Thyroid gland (tissue), 4 donors: ENCODE measurements around the gene SHROOM3. TPM values are rescaled to one million over a fixed set of nuclear protein-coding genes. Genes with fewer than 3 reads are reported as not detected.

Source experiments
- DNase-seq, 2 donors: peaks; one replicate each; pipeline ENCODE4 v3.0.0-alpha.2; 2019
- H3K27ac ChIP-seq, 3 donors: fragments of 200-600 bp; sonication (generic); 1 replicate in 2 of 3; 2 replicates in 1 of 3; pipeline ENCODE4 v1.5.1; 2016 to 2019; ENCODE audit warnings: mild to moderate bottlenecking in 1 of 3, moderate library complexity in 1 of 3
- H3K27me3 ChIP-seq: fragments of 200-600 bp; sonication (generic); one replicate; pipeline ENCODE4 v1.5.1; 2019
- H3K36me3 ChIP-seq, 2 donors: fragments of 200-600 bp; sonication (generic); one replicate each; pipeline ENCODE4 v1.5.1; 2016 to 2019
- H3K4me1 ChIP-seq, 2 donors: fragments of 200-600 bp; sonication (generic); one replicate each; pipeline ENCODE4 v1.5.1; 2017 to 2019
- H3K4me3 ChIP-seq, 3 donors: fragments of 200-600 bp; sonication (generic); replicated peaks in 1 of 3; 1 replicate in 2 of 3; 2 replicates in 1 of 3; pipeline ENCODE4 v1.5.1; 2016; ENCODE audit warnings: mild to moderate bottlenecking in 1 of 3
- H3K9me3 ChIP-seq: fragments of 200-600 bp; sonication (generic); one replicate; pipeline ENCODE4 v1.5.1; 2017
- POLR2A ChIP-seq, 2 donors: fragments of 450-650 bp; IDR thresholded peaks; one replicate each; pipeline ENCODE4 v1.6.1; 2017; ENCODE audit warnings: antibody characterized with exemption in 2 of 2, mild to moderate bottlenecking in 2 of 2, moderate library complexity in 1 of 2
- WGBS, 2 donors: methylation state at CpG; one replicate each; pipeline ENCODE4 v1.1.5; 2017; 5-methylcytosine and 5-hydroxymethylcytosine counted together
- intact Hi-C: fragments of 100-400 bp; cut with DNase I; formaldehyde crosslinking; loops from one replicate; pipeline ENCODE4 v1.15.1; 2023
- total RNA-seq, 4 donors: library from RNA; depleted of rRNA; stranded (reverse); fragments of >200 nt; gene quantifications; one replicate each; pipeline ENCODE4 v1.2.3, GENCODE V29; 2016
- TF ChIP-seq, protein P1 (sequence below), 6 experiments: fragments of 200-600 bp in 3 of 6; fragments of 450-650 bp in 3 of 6; sonication (generic) in 3 of 6; IDR thresholded peaks; one replicate each; pipeline ENCODE4 v1.5.1; 2016 to 2019; ENCODE audit warnings: antibody characterized with exemption in 6 of 6, mild to moderate bottlenecking in 2 of 6, inconsistent platforms in 1 of 6, moderate library complexity in 1 of 6

Gene SHROOM3
- total RNA-seq, 4 donors from 2014 or later = 41.7 to 77.8 (median 62.0) TPM

GRCh38 chr4:76554630-76555029 is 119.6 kb downstream of the SHROOM3 start:
- Histone ChIP-seq H3K27ac (no peak overlapping the region), H3K4me3 (no peak overlapping the region), H3K9me3 (no peaks in the 10 kb centered on the region), H3K36me3 (no peaks in the 10 kb centered on the region), H3K4me1 (peaks cover under 1 to 6% of the 10 kb centered on the region in 2 donors), H3K27me3 (no peaks in the 10 kb centered on the region)
- no peak for DNase-seq
- TF ChIP-seq, protein P1, sequence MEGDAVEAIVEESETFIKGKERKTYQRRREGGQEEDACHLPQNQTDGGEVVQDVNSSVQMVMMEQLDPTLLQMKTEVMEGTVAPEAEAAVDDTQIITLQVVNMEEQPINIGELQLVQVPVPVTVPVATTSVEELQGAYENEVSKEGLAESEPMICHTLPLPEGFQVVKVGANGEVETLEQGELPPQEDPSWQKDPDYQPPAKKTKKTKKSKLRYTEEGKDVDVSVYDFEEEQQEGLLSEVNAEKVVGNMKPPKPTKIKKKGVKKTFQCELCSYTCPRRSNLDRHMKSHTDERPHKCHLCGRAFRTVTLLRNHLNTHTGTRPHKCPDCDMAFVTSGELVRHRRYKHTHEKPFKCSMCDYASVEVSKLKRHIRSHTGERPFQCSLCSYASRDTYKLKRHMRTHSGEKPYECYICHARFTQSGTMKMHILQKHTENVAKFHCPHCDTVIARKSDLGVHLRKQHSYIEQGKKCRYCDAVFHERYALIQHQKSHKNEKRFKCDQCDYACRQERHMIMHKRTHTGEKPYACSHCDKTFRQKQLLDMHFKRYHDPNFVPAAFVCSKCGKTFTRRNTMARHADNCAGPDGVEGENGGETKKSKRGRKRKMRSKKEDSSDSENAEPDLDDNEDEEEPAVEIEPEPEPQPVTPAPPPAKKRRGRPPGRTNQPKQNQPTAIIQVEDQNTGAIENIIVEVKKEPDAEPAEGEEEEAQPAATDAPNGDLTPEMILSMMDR (IDR thresholded peaks at IDR 0.05) = no peak
- TF ChIP-seq POLR2A (IDR thresholded peaks at IDR 0.05) = no peak
- 97 to 99% methylated on average over 10 of the region's 10 CpGs for WGBS, 2 donors
- intact Hi-C loops = no loop called here

DNA sequence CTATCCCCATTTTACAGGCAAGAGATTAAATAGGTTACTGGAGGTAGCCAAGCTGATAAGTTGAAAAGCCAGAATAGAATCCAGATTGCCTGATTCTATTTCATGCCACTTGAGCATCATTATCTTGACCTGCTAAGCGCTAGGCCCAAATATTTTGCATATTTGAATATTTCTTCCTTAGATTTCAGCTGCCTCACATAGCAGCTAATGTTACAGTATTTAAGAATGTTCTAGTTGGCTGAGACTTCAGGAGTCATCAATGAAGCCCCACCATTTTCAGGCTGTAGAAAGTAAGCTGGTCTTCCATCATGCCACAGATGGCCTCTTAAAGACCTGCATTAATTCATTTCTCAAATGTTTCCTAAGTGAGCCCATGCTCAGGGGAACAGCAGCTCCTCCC is 121.4 kb downstream of the SHROOM3 start:
- TF ChIP-seq, protein P1 (IDR thresholded peaks at IDR 0.05) = no peak
- no peak for TF ChIP-seq POLR2A (IDR thresholded peaks at IDR 0.05)
- Histone ChIP-seq H3K27ac (no peak overlapping the region), H3K27me3 (no peaks in the 10 kb centered on the region), H3K4me1 (peaks cover 0 to 8% of the 10 kb centered on the region in 2 donors), H3K9me3 (no peaks in the 10 kb centered on the region), H3K36me3 (no peaks in the 10 kb centered on the region), H3K4me3 (no peak overlapping the region)
- intact Hi-C loops = no loop called here
- 90 to 94% methylated on average over 1 of the region's 1 CpG for WGBS, 2 donors
- no peak for DNase-seq

- WGBS, 2 donors = 74% methylated on average over 5 of the region's 5 CpGs
- Histone ChIP-seq H3K36me3 (no peaks in the 10 kb centered on the region), H3K9me3 (no peaks in the 10 kb centered on the region), H3K4me3 (no peak overlapping the region), H3K27ac (no peak overlapping the region), H3K27me3 (no peaks in the 10 kb centered on the region), H3K4me1 (peaks cover 5% of the 10 kb centered on the region in 2 donors)
- DNase-seq = no peak
- TF ChIP-seq, protein P1 (IDR thresholded peaks at IDR 0.05) = no peak
- no peak for TF ChIP-seq POLR2A (IDR thresholded peaks at IDR 0.05)
- intact Hi-C loops = no loop called here
Observed at GRCh38 chr4:76558396-76559235, 123.6 kb downstream of the SHROOM3 start.

DNA sequence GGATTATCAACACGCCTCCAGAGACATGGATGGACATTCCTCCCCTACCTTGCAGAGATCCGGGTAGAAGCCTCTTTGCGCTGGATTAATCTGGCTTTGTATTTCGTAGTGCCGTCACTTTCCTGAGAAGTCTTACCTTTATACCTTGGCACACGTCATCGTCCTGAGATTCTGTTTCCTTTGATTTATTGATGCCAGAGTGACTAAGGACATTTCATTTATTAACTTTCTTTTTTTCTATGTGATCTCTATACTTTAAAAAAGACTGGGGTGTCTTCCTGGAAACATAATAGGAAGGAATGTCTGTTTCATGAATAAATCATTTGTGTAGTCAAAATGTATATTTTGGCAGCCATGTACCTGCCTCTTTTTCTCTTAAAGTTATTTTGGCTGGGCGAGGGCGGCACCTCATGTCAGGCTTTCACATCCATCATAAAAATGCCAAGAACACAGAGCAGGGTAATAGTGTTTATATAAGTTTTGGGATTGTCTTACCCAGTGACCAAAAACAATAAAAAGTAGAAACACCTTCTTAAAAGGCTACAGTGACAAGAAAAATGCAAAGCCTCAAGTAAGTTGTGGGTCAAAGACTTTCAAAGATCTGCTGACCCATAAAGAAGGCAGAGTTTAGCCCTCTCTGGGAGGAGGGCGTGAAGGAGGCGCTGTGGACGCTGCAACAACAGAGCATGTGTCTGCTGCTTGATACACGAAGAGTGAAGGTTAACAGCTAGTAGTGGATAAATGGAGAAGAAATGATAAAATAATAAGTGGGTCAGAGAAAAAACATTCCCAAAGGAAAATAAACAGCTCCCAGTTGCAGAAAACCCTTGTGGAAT is 124.4 kb downstream of the SHROOM3 start:
- Histone ChIP-seq H3K4me3 (no peak overlapping the region), H3K4me1 (peaks cover 8 to 12% of the 10 kb centered on the region in 2 donors), H3K36me3 (no peaks in the 10 kb centered on the region), H3K27me3 (no peaks in the 10 kb centered on the region), H3K9me3 (no peaks in the 10 kb centered on the region), H3K27ac (no peak overlapping the region)
- WGBS, 2 donors = 83 to 85% methylated on average over 13 of the region's 13 CpGs
- DNase-seq = no peak
- intact Hi-C loops = no loop called here
- TF ChIP-seq, protein P1 (IDR thresholded peaks at IDR 0.05) = no peak
- no peak for TF ChIP-seq POLR2A (IDR thresholded peaks at IDR 0.05)
